IPS DF 19.7 (cell line): ENCODE measurements around the gene CDS2.
"Not testable (repeated sequence)": the region's sequence is repeated elsewhere in the genome, so short reads cannot be mapped to it uniquely, and the experiment has no call there.

Source experiments
- DNase-seq: peaks from one replicate; pipeline ENCODE4 v3.0.0-alpha.2; 2013; ENCODE audit warnings: low read depth, low spot score

Gene CDS2

DNA sequence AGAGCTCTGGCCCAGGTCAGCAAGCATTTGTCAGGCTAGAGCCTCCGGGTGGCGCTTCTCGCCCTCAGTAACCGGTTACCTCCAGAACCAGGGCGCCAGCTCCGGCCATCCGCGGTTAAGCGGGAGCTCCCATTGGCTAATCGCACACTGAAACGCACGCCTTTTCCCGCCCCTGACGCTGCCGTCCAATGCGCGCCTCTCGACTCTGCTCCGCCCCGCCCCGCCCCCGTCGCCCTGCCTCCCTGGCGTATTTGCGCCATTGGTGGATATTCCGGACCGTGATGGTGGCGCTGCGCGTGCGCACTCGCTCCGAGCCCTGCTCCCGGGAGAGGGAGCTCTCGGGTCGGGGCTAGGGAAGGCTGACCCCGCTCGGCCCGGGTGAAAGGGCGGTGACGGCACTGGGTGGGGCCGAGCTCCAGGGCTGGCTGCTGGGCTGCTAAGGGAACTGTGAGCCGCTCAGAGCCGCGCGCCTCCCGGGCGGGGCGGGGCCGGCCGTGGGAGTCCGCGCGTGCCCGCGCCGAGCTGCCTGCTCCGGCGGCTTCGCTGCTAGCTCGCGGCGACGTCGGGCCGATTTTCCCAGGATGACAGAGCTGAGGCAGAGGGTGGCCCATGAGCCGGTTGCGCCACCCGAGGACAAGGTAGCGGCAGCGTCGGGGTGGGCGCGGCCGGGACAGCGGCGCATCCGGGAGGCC, at the start of gene CDS2:
Gene CDS2 (plus strand): TSS at position 497 of the 692 bp plus-strand sequence. CDS start 85 bp downstream, at position 582.
- DNase-seq: peak; percentile 95

DNA sequence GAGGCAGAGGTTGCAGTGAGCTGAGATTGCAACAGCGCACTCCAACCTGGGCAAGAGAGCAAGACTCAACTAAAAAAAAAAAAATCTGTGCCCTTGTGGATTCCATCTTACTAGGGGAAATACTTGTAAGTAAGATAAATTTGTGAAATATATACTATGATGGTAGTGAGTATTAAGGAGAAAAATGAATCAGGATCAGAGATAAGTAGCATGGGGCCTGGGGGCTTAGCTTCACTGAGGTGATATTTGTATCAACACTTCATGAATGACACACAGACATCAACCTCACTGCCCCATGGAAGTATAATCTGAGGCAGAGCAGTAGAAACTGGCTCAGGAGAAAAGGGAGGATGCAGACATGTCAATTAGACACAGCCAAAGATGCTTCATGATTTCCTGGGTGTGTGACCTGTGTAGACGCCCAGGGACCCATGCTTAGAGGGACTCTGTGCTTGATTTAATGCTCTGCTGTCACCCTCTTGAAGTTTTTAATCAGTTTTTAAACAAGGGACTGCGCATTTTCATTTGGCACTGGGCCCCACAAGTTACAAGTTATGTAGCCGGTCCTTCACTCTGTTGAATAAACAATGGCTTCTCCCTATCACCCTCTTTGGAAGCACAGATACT, 48.9 kb upstream of the CDS2 start:
- no peak for DNase-seq

DNA sequence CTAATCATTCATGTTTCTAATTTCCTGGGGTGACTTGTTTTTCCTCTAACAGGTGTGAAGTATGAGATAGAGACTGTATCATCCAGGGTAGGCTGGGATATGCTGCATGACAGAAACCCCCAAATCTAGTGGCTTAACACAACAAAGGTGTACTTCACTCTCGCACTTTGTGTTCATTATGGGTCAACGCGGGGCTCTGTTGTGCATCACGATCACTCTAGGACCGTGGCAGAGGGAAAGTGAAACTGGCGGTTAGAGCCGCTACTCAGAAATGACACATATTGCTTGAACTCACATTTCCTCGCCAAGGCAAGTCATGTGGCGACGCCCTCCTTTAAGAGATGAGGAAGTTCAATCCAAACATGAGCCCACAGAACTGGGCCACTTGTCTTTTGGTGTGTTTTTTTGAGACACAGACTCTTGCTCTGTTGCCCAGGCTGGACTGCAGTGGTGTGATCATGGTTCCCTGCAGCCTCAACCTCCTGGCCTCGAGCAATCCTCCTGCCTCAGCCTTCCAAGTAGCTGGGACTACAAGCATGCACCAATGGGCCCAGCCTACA, 48.3 kb upstream of the CDS2 start:
- DNase-seq: no peak

DNA sequence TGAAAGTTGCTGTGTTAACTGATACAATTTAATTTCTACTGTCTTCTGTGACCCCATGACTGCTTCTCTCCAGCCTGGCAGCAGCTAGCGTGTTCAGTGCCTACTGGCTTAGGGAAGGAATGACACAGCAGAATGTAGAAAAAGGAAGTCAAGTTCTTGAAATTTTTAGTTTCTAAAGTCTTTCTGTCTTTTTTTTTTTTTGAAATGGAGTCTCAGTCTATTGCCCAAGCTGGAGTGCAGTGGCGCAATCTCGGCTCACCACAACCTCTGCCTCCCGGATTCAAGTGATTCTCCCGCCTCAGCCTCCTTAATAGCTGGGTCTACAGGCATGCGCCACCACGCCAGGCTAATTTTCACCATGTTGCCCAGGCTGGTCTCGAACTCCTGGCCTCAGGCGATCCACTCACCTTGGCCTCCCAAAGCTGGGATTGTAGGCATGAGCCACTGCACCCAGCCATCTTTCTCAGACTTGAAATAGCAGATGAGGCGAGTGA, 46.4 kb upstream of the CDS2 start:
- DNase-seq: no peak

DNA sequence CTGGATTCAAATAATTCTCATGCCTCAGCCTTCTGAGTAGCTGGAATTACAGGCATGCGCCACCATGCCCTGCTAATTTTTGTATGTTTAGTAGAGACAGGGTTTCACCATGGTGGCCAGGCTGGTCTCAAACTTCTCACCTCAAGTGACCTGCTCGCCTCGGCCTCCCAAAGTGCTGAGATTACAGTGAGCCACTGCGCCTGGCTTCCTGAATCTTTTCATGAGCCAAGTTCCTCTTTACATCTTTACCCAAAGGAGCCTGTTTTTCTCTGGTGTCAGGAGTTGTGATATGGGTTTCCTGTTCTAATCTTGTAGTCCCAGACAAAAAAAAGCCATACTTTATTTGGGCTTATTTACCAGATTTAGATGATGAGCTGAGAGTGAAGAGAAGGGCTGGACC, 41.4 kb upstream of the CDS2 start:
- DNase-seq: no peak

DNA sequence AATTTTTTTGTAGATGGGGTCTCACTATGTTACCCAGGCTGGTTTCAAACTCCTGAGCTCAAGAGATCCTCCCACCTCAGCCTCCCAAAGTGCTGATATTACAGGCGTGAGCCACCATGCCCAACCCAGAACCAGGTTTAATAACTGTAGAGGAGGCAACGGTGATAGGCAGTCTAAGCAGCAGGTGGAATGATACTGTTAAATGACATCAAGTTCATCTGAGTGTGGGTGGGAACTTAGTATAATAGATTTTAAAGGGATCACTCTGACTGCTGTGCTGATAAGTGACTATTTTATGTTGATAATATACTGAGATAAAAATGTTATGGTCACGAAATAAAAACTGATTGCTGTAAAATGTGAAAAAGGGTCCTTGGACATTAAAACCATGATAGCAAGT, 38.1 kb upstream of the CDS2 start:
- DNase-seq: no peak

DNA sequence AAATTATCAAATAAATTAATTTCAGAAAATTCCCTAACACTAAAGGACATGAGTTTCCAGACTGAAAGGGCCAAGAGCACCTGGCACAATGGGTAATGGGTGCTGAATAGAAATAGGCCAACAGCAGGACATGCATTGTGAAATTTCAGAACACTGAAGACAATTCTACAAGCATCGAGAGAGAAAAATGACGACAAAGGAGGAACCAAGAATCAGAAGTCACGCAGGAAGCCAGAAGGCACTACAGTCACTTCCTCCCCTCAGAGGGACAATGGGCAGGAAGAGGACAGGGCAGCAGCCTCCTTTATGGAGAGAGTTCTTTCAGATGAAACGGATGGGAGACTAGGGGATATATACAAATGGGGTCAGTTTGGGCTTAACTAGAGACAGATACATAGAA, 36.6 kb upstream of the CDS2 start:
- no peak for DNase-seq

DNA sequence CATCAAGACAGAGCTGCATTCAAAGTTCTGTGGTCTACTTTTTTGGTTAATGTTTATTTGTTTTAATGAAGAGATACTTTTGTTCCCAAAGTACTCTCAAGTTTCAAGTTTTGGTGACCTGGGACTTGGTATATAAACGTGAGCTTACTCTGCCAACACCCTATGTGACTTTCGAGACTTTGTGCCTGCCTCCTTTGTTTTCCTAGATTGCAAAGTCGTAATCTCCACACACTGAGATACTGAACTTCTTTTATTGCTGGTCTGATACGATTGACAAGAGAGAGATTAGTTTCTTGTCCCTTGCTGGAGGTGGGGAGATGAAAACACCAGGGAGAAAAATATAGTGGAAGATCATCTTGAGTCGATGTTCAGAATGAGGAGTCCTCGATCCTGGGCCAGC, 34.9 kb upstream of the CDS2 start:
- DNase-seq: no peak

DNA sequence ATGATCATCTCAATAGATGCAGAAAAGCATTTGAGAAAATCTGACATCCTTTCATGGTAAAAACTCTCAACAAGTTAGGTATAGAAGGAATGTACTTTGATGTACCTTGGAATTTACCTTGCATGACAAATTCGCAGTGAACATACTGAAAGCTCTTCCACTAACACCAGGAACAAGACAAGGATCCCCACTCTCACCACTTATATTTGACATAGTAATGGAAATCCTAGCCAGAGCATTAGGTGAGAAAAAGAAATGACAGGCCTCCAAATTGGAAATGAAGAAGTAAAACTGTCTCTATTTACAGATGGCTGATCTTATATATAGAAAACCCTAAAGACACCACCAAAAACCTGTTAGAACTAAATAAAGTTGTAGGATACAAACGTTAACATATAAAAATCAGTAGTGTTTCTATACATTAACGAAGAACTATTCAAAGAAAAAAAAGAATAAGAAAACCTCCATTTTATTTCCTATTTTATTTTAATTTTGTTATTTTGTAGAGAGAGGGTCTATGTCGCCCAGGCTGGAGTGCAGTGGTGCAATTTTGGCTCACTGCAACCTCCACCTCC, 34.0 kb upstream of the CDS2 start:
- DNase-seq: no peak

DNA sequence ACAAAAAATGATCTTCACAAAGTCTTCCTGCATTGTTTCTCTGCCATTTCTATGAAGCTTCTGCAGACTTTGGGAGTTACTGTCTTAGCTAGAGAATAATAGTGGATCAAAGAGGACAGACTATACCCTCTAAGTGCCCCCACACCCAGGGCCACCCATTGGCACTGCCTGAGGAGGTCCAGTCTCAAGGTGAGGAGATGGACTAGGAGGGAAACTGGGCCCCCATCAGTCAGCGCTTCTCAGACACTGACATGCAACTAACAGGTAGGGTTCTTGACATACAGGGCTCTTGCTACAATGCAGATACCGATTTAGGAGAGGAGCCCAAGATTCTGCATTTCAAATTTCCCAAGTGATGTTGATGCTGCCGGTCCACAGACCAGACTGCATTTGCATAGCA, 31.4 kb upstream of the CDS2 start:
- no peak for DNase-seq

DNA sequence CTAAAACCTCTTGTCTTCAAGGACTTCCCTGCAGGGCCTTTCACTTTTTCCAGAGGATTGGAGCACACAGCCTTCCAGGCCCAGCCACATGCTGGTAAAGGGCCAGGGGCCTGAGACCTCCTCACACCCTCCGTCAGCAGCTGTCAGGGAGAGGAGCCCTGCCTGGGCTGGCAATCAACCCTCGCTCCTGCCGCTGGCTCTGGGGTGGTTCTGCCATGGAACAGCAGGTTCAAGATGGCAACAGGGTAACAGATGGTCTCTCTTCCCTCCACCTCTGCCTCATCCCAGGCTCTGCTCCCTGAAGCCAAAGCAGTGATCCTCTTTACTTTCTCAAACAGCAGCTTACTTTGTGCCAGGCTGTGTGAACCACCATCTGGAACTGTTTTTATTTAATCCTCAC, 30.9 kb upstream of the CDS2 start:
- DNase-seq: no peak

DNA sequence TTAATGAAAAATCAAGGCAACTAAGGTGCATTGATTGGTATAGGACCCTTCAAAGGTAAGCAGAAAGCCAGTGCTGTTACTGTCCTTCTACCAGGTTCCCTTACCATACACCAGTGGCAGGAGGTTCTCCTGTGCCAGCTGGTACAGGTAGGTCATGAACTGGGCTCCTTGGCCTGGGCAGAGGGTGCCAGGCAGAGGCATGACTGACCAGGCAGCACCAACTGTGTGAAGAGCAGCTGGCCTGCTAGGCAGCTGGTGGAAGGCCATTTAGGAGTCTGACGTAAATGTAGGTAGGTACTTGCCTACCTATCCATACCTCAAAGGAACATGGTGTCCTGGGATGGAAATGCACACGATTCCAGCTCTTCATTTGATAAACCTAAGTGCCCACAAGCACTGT, 30.3 kb upstream of the CDS2 start:
- no peak for DNase-seq

DNA sequence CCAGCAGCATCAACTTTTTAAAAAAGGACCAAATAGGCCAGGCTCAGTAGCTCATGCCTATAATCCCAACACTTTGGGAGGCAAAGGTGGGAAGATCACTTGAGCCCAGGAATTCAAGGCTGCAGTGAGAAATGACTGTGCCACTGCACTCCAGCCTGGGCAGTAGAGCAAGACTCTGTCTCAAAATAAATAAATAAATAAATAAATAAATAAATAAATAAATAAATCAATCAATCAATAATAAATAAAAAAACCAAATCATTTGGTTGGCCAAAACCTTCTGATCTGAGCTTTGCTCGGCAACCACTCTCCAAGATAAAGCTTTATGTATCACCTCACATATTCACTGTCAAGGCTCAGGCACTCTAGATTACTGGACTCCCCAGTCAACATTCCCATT, 27.8 kb upstream of the CDS2 start:
- DNase-seq: not testable (repeated sequence)

DNA sequence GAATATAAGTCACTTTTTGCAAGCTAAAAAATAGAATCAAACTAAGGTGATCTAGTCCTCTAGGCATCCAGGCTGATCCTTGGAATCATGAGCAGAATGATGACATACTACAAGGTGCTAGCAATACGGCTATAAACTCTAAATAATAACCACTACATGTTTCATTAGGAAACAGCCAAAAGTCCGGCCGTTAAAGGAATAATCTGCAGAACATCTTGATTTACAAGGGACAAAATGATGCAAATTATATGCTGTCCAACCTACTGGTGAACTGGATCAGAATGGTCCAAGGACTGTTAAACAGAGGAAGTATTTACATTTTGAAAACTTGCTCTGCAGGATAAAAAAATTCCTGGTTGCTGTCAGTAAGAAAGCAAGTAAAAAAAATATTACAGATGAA, 26.9 kb upstream of the CDS2 start:
- DNase-seq: not testable (repeated sequence)

DNA sequence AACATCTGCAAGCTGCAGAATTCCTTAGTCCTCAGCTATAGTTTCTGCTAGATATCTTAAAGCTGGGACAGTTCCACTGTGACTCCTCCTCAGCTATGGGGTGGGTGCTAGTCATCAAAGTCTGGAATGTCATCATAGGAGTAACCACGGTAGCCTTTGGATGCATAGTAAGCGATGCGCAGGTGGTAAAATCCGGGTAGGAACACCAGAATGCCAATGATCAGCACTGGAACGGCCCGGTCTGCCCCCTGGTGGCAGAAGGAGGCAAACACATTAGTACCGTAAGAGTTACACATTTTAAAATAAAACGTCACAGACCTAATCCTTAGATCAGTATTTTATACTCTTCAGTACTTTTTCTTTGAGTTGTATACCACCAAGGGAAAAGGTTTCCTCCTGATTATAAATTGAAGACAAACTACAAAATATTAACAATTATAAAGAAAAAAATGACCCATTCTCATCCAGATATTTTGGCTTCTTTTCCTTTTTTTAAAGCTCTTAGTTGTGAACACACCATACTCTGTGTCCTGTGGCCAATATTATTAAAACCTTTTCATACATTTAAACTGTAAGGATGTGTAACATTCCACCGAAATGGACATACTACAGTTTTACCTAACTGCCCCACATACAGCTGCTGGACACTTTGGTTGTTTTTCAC, 26.0 kb upstream of the CDS2 start:
- peak; percentile 23 for DNase-seq

DNA sequence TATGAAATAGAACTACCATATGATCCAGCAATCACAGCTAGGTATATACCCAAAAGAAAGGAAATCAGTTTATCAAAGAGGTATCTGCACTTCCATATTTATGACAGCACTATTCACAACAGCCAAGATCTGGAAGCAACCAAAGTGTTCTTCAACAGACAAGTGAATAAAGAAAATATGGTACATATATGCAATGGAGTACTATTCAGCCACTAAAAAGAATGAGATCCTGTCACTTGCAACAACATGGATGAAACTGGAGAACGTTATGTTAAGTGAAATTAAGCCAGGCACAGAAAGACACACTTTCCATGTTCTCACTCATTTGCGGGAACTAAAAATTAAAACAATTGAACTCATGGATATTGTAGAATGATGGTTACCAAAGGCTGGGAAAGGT, 22.3 kb upstream of the CDS2 start:
- no peak for DNase-seq

DNA sequence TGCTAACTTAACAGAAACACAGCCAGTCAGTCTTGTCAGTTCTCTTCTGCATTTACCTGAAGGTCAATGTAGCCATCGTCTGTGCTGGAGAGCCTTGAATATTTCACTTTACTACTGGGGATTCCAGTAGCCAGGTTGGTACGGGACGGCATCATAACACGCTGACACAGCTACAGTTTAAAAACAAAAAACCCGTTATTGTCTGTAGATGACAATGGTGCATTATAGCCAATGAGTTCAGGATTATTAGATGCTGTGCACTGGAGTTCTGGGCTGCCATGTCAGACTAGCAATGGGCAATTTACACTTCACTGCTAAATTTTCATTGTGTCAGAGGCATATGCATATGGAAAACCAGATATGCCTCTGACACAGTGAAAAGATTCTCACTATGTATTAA, 17.5 kb upstream of the CDS2 start:
- DNase-seq: no peak

DNA sequence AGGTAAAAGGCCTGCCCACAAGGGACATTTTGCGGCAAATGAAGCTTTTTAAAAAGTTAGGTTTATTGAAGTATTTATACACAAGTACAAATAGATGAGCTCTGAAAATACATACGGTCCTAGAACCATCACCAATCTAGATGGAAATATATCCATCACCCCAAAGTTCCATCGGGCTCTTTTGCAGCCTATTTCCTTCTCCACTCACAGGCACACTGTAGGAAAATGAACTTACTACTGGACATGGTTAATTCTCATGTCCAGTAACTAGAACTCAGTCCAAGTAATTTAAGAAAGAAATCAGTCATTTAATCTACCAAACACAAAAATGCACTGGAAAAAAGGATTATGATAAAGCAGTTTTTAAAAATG, 13.2 kb upstream of the CDS2 start:
- no peak for DNase-seq

DNA sequence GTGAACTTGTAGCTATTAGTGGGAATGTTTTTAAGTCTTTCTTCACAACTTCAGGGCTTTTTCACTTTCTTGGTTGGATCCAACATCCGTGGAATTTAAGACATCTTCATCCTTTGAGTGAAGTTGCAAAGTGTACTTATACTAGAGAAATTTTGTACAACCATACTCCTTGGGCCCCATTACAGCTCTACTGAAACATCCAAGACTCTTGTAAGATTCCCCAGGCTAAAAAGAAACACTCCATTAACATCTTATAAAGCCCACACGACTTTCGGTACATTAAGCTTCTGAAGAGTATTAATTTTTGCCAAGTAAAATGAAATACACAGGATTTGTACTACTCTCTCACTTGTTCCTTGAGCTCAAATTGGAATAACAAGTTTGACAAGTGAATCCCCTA, 12.4 kb upstream of the CDS2 start:
- DNase-seq: no peak

DNA sequence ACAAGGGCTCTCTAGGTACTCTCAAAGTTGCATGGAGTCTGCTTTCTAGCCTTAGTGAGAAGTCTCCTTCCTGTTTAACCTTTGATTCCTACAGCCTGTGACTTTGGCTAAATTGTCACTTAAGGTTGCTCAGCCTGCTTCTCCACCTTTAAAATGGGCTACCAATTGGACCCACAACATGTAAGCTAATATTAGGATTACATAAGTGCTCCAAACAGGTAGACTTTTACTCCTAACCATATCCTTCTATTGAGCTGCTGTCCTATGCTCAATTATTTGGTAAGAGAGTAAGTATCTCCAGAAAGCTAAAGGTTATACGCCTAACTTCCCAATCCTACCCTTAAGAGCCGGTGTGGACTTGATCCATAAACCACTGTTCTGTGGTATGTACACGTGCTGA, 9.9 kb upstream of the CDS2 start:
- DNase-seq: no peak

DNA sequence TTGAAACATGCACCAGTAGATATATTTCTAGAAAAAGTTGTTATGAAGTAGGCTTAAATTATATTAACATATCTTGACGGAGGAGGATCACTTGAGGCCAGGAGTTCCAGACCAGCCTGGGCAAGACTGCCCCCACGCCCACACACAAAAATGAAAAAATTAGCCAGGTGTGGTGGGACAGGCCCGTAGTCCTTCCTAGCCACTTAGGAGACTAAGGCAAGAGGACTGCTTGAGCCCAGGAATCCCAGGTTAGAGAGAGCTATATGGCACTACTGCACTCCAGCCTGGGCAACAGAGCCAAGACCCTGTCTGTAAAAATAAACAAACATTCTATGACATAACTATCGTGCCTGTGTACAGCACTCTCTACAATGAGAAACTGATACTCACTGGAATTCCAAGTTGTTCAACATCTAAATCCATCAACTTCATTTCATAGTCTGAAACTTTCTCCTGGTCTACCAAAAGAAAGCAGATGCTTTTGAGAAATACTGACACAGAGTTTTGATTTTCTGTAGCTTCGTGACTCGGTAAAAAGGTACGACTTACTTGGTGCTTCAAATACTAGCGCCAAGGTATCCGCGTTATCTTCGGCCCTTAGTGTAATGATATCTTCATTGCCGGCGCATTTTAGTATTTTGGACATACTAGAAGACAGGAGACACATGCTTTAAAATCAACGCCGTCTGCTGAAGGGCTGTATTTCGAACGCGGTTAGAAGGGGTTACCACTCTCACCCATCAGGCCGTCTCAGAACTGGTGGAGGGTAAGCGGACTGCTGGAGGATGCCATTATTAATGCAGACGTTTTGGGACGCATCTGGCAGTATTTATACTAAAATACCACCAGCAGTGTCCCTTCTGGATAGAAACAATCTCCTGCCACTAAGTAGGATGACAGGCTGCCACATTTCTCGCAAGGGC, 8.3 kb upstream of the CDS2 start:
- no peak for DNase-seq

DNA sequence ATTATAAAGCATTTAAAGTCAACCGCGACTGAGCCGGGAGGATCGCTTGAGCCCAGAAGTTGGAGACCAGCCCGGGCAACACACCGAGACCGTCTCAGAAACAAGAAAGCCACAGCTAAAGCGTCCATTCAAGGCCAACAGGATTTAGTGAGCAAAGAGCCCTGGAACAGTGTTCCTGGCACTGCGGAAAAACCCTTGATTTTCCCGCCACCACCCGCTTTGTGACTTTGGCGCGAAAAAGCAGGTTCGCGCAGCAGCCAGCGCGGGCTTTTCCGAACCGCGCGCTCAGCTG, 7.7 kb upstream of the CDS2 start:
- DNase-seq: no peak
